Osteocyte (in vitro differentiated cells): ENCODE data around the gene KIF1A. TPM values are rescaled to one million over a fixed set of nuclear protein-coding genes. Genes with fewer than 3 reads are reported as not detected.

ENCODE experiments used
- DNase-seq: peaks from one replicate; pipeline ENCODE4 v3.0.0; 2021; ENCODE audit warnings: mixed read lengths; ENCODE audit not compliant: unreplicated experiment; ENCODE audit errors: extremely low spot score
- H3K27ac Mint-ChIP-seq: one replicate; pipeline ENCODE4 v1.8.0; 2021; ENCODE audit warnings: mild to moderate bottlenecking, mixed read lengths; ENCODE audit not compliant: unreplicated experiment
- H3K27me3 Mint-ChIP-seq: one replicate; pipeline ENCODE4 v1.8.0; 2021; ENCODE audit warnings: mixed read lengths; ENCODE audit not compliant: unreplicated experiment
- H3K36me3 Mint-ChIP-seq: one replicate; pipeline ENCODE4 v1.8.0; 2021; ENCODE audit warnings: mixed read lengths; ENCODE audit not compliant: unreplicated experiment
- H3K4me1 Mint-ChIP-seq: one replicate; pipeline ENCODE4 v1.8.0; 2021; ENCODE audit warnings: mixed read lengths; ENCODE audit not compliant: unreplicated experiment
- H3K4me3 Mint-ChIP-seq: one replicate; pipeline ENCODE4 v1.8.0; 2021; ENCODE audit warnings: mild to moderate bottlenecking, moderate library complexity, mixed read lengths; ENCODE audit not compliant: unreplicated experiment
- H3K9me3 Mint-ChIP-seq: one replicate; pipeline ENCODE4 v1.8.0; 2021; ENCODE audit warnings: mixed read lengths; ENCODE audit not compliant: unreplicated experiment
- total RNA-seq: library from RNA; stranded (reverse); gene quantifications from 2 replicates; pipeline ENCODE4 v1.2.1, GENCODE V29; 2021
- TF ChIP-seq, protein P1 (sequence below): fragments of 200-600 bp; sonication (generic); IDR thresholded peaks from 2 replicates; pipeline ENCODE4 v1.5.0; 2021; ENCODE audit warnings: antibody characterized with exemption, mild to moderate bottlenecking, moderate library complexity

The KIF1A gene
- total RNA-seq, 1 donor from 2014 or later, result 5.6 TPM

DNA sequence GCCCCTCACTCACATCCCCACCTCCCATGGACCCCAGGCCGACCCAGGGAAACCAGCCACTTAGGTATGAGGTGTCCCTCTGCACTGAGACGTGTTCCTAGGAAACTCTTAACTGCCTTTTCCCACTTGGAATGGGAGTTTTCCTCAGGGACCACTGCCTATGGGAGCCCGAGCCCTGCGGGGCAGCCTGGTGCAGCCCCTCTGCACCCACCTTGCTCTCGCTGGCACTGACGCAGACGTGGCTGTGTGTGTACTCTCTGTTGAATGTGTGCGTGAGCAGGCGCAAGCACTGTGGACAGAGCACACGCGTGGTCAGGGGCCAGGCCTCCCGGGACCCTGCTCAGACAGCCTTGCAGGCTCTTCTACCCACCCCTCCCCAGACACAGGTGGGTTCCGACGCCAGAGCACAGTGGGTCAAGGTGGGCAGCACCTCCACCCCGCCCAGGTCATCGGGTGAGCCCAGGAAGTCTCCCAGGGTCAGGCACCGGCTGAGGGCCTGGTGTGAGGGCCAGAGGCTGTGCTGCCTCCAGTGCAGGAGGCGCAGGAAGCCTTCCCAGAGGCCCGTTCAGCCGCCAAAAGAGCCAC is 98.3 kb downstream of the KIF1A start:
- H3K27ac Mint-ChIP-seq, result no peak overlapping the region

DNA sequence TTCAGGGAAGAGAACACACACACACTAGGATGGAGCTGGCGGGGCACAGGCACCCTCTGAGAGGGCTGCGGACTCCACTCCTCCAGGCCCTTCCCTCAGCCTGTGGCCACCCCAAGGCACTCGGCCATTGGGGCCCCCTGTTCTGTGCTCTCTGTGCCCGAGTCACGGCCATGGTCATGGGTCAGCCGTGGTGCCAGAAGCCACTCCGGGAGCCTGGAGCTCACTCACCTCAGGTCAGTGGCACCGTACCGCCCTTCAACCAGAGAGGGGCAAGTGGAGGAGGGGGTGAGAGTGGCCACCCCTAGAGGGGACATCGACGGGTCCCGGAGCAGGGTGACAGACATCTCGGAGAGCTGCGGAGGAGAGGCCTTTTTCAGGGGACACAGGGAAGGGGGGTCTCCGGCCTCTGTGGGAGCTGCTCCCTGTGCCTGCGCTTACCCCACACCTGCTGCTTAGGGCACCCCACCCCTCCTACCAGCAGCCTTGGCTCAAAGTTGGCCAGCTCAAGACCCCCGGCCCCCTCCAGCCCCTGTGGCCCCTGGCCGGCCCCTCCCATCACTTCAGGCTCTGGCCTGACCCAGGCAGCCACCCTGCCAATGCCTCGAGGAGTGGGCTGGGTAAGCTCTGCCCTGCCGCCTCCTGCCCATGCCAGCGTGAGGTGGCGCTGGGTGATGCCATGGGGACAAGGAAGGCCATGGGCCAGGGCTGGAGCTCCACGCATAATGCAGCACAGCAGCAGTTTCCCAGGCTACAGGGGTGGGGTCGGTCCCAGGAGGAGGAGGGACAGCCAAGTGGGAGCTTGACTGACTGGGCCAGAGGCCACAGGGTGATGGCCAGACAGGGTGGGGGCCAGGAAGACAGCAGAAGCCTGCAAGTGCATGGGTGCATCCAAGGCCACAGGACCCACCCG is 99.1 kb downstream of the KIF1A start:
- Mint-ChIP-seq H3K36me3 (no peaks in the 10 kb centered on the region), H3K4me3 (no peak overlapping the region), H3K27ac (no peak overlapping the region), H3K9me3 (no peaks in the 10 kb centered on the region), H3K4me1 (no peaks in the 10 kb centered on the region), H3K27me3 (peaks cover 2% of the 10 kb centered on the region)
- TF ChIP-seq, protein P1, sequence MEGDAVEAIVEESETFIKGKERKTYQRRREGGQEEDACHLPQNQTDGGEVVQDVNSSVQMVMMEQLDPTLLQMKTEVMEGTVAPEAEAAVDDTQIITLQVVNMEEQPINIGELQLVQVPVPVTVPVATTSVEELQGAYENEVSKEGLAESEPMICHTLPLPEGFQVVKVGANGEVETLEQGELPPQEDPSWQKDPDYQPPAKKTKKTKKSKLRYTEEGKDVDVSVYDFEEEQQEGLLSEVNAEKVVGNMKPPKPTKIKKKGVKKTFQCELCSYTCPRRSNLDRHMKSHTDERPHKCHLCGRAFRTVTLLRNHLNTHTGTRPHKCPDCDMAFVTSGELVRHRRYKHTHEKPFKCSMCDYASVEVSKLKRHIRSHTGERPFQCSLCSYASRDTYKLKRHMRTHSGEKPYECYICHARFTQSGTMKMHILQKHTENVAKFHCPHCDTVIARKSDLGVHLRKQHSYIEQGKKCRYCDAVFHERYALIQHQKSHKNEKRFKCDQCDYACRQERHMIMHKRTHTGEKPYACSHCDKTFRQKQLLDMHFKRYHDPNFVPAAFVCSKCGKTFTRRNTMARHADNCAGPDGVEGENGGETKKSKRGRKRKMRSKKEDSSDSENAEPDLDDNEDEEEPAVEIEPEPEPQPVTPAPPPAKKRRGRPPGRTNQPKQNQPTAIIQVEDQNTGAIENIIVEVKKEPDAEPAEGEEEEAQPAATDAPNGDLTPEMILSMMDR, result no peak
- DNase-seq, result no peak

More for the DNA sequence above, 98.3 kb downstream of the KIF1A start:
- Mint-ChIP-seq H3K27me3 (peaks cover 2% of the 10 kb centered on the region), H3K4me1 (no peaks in the 10 kb centered on the region), H3K36me3 (no peaks in the 10 kb centered on the region), H3K9me3 (no peaks in the 10 kb centered on the region), H3K4me3 (no peak overlapping the region)
- DNase-seq, result no peak
- TF ChIP-seq, protein P1, result no peak

DNA sequence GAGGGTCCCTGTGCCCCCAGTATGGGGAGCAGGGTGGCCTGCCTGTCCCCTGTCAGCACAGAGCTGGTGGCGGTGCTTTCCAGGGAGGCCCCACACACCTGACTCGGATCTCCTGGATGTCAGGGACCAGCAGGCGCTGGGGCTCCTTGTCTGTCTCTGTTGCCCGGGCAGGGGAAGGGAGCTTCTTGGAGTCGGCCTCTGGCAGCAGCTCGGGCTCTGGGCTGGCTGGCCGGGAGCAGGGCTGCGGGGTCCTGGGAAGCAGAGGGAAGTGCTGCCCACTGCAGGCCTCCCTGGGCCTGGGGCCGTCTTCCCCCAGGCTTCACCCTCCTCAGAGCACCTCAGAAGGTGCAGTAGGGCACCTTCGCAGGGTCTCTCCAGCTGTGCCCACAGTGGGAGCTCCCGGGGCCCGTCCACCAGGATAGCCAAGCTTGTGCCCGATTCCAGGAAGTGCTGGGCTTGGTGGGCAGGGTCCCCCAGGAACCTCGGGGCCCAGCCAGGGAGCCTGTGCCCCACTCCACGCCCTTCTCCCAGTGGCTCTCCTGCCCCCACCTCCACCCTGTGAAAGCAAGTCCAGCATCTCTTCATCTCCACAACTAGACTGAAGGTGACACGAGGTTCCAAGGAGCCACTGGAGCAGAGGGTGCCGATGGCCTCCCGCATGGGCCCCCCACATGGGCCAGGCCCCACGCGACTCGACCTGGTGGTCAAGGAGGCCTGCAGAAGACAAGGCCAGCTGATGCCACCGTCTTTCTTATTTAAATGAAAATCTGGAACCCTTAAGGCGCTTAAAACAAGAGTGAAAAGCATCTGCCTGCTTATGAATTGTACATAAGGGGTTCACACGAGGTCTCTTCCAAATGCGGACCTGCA is 100.1 kb downstream of the KIF1A start:
- TF ChIP-seq, protein P1, result no peak
- Mint-ChIP-seq H3K9me3 (no peaks in the 10 kb centered on the region), H3K4me1 (no peaks in the 10 kb centered on the region), H3K36me3 (no peaks in the 10 kb centered on the region), H3K27me3 (peaks cover 2% of the 10 kb centered on the region), H3K4me3 (no peak overlapping the region), H3K27ac (no peak overlapping the region)
- no peak for DNase-seq

GRCh38 chr2:240718896-240719490 is 101.0 kb downstream of the KIF1A start:
- peaks cover 2% of the 10 kb centered on the region for H3K27me3 Mint-ChIP-seq
- no peak for DNase-seq
- TF ChIP-seq, protein P1, result no peak
- no peak overlapping the region for H3K27ac Mint-ChIP-seq
- no peaks in the 10 kb centered on the region for H3K9me3 Mint-ChIP-seq
- no peak overlapping the region for H3K4me3 Mint-ChIP-seq
- H3K36me3 Mint-ChIP-seq, result no peaks in the 10 kb centered on the region
- H3K4me1 Mint-ChIP-seq, result no peaks in the 10 kb centered on the region
